ENCODE results near the gene KLF16. TPM values are rescaled to one million over a fixed set of nuclear protein-coding genes. Genes with fewer than 3 reads are reported as not detected.
A peak's percentile ranks its signal among the peaks of the same experiment; 100 is the strongest.

KLF16 gene
- total and polyA plus RNA-seq, 3 experiments from 2014 or later = 0.92 to 43.1 (median 42.8) TPM

GRCh38 chr19:1818549-1819195 is 44.7 kb downstream of the KLF16 start:
- Mint-ChIP-seq H3K9me3 (no peaks in the 10 kb centered on the region), H3K27ac (no peak overlapping the region), H3K36me3 (peaks cover 3 to 70% (median 4%) of the 10 kb centered on the region in 3 donors), H3K4me3 (no peak overlapping the region), H3K27me3 (no peaks in the 10 kb centered on the region), H3K4me1 (peaks cover 0 to 2% (median 0%) of the 10 kb centered on the region in 3 donors)
- no peak overlapping the region for H3K27ac ChIP-seq (ENCODE audit: low read depth, low read length)
- H3K36me3 ChIP-seq (ENCODE audit: insufficient read depth, low read length) = peaks cover 15% of the 10 kb centered on the region
- POLR2A ChIA-PET = interaction anchor here (0.6 kb wide), 1 partner anchor 160 kb away, joined by 9 read pairs; no protein-coding TSS in a partner anchor
- no peaks in the 10 kb centered on the region for H3K9me3 ChIP-seq (ENCODE audit: low read length)
- no peaks in the 10 kb centered on the region for H3K27me3 ChIP-seq (ENCODE audit: insufficient read depth, low read length, poor library complexity, severe bottlenecking)
- no peak overlapping the region for H3K4me3 ChIP-seq (ENCODE audit: low read length)
- CTCF ChIA-PET = no interaction called here
- no peaks in the 10 kb centered on the region for H3K4me1 ChIP-seq (ENCODE audit: insufficient read depth, low read length)
- no peak for DNase-seq

GRCh38 chr19:1817553-1818179 is 45.7 kb downstream of the KLF16 start:
- peaks cover 15% of the 10 kb centered on the region for H3K36me3 ChIP-seq (ENCODE audit: insufficient read depth, low read length)

GRCh38 chr19:1816530-1817298 is 46.7 kb downstream of the KLF16 start:
- ChIA-PET CTCF (interaction anchor here (2.9 kb wide), 1 partner anchor 9 kb away, joined by 11 read pairs; no protein-coding TSS in a partner anchor), POLR2A (no interaction called here)
- H3K4me3 ChIP-seq (ENCODE audit: low read length) = no peak overlapping the region
- no peak overlapping the region for H3K27ac Mint-ChIP-seq
- no peak overlapping the region for H3K27ac ChIP-seq (ENCODE audit: low read depth, low read length)
- H3K4me3 Mint-ChIP-seq = no peak overlapping the region
- H3K9me3 ChIP-seq (ENCODE audit: low read length) = no peaks in the 10 kb centered on the region
- H3K36me3 ChIP-seq (ENCODE audit: insufficient read depth, low read length) = peaks cover 15% of the 10 kb centered on the region
- H3K27me3 ChIP-seq (ENCODE audit: insufficient read depth, low read length, poor library complexity, severe bottlenecking) = no peaks in the 10 kb centered on the region
- peaks cover 9% of the 10 kb centered on the region for H3K4me1 ChIP-seq (ENCODE audit: insufficient read depth, low read length)
- DNase-seq = no peak
- peaks cover 3 to 60% (median 4%) of the 10 kb centered on the region in 3 donors for H3K36me3 Mint-ChIP-seq
- no peaks in the 10 kb centered on the region for H3K27me3 Mint-ChIP-seq
- H3K4me1 Mint-ChIP-seq = peaks cover 8 to 14% (median 10%) of the 10 kb centered on the region in 3 donors
- H3K9me3 Mint-ChIP-seq = no peaks in the 10 kb centered on the region

More at GRCh38 chr19:1817553-1818179, 45.7 kb downstream of the KLF16 start:
- DNase-seq = no peak
- H3K9me3 ChIP-seq (ENCODE audit: low read length) = no peaks in the 10 kb centered on the region
- H3K4me3 ChIP-seq (ENCODE audit: low read length) = no peak overlapping the region
- Mint-ChIP-seq H3K4me1 (peaks cover 6 to 10% (median 6%) of the 10 kb centered on the region in 3 donors), H3K27me3 (no peaks in the 10 kb centered on the region), H3K9me3 (no peaks in the 10 kb centered on the region), H3K4me3 (no peak overlapping the region), H3K36me3 (peaks cover 3 to 65% (median 4%) of the 10 kb centered on the region in 3 donors), H3K27ac (no peak overlapping the region)
- POLR2A ChIA-PET = no interaction called here
- H3K27ac ChIP-seq (ENCODE audit: low read depth, low read length) = no peak overlapping the region
- peaks cover 8% of the 10 kb centered on the region for H3K4me1 ChIP-seq (ENCODE audit: insufficient read depth, low read length)
- no peaks in the 10 kb centered on the region for H3K27me3 ChIP-seq (ENCODE audit: insufficient read depth, low read length, poor library complexity, severe bottlenecking)
- CTCF ChIA-PET = no interaction called here

- CTCF ChIA-PET = interaction anchor here (2.9 kb wide), 1 partner anchor 10 kb away, joined by 11 read pairs; no protein-coding TSS in a partner anchor
- H3K27ac Mint-ChIP-seq = no peak overlapping the region
- no peak for DNase-seq
- no peaks in the 10 kb centered on the region for H3K9me3 Mint-ChIP-seq
- H3K4me3 Mint-ChIP-seq = no peak overlapping the region
- H3K27me3 Mint-ChIP-seq = no peaks in the 10 kb centered on the region
- Histone ChIP-seq H3K27me3 (ENCODE audit: insufficient read depth, low read length, poor library complexity, severe bottlenecking) (no peaks in the 10 kb centered on the region), H3K4me3 (ENCODE audit: low read length) (no peak overlapping the region), H3K36me3 (ENCODE audit: insufficient read depth, low read length) (peaks cover 15% of the 10 kb centered on the region), H3K4me1 (ENCODE audit: insufficient read depth, low read length) (peaks cover 12% of the 10 kb centered on the region), H3K9me3 (ENCODE audit: low read length) (no peaks in the 10 kb centered on the region), H3K27ac (ENCODE audit: low read depth, low read length) (no peak overlapping the region)
- H3K4me1 Mint-ChIP-seq = peaks cover 10 to 19% (median 10%) of the 10 kb centered on the region in 3 donors
- POLR2A ChIA-PET = no interaction called here
- H3K36me3 Mint-ChIP-seq = peaks cover 3 to 53% (median 4%) of the 10 kb centered on the region in 3 donors
Observed at GRCh38 chr19:1815605-1816529, 47.5 kb downstream of the KLF16 start.

- H3K4me3 Mint-ChIP-seq = no peak overlapping the region
- peak overlapping the region in 1 of 8 donors; percentile 51 for H3K27ac Mint-ChIP-seq
- no peaks in the 10 kb centered on the region for H3K27me3 Mint-ChIP-seq
- CTCF ChIA-PET = interaction anchor here (0.9 to 2.9 kb wide), 2 partner anchors 11 to 33 kb away, joined by 4 to 11 read pairs; no protein-coding TSS in a partner anchor
- POLR2A ChIA-PET = interaction anchor here (1.2 kb wide), 1 partner anchor 20 kb away, joined by 3 read pairs; no protein-coding TSS in a partner anchor
- Histone ChIP-seq H3K4me3 (ENCODE audit: low read length) (no peak overlapping the region), H3K9me3 (ENCODE audit: low read length) (no peaks in the 10 kb centered on the region), H3K27ac (ENCODE audit: low read depth, low read length) (no peak overlapping the region), H3K4me1 (ENCODE audit: insufficient read depth, low read length) (peaks cover 12% of the 10 kb centered on the region), H3K27me3 (ENCODE audit: insufficient read depth, low read length, poor library complexity, severe bottlenecking) (no peaks in the 10 kb centered on the region), H3K36me3 (ENCODE audit: insufficient read depth, low read length) (peaks cover 12% of the 10 kb centered on the region)
- H3K9me3 Mint-ChIP-seq = no peaks in the 10 kb centered on the region
- DNase-seq = no peak
- peaks cover 10 to 19% (median 10%) of the 10 kb centered on the region in 3 donors for H3K4me1 Mint-ChIP-seq
- H3K36me3 Mint-ChIP-seq = peaks cover 0 to 45% (median 0%) of the 10 kb centered on the region in 3 donors
Observed at GRCh38 chr19:1814833-1815604, 48.4 kb downstream of the KLF16 start.

- no peaks in the 10 kb centered on the region for H3K9me3 Mint-ChIP-seq
- Histone ChIP-seq H3K4me1 (ENCODE audit: insufficient read depth, low read length) (peaks cover 12% of the 10 kb centered on the region), H3K4me3 (ENCODE audit: low read length) (no peak overlapping the region), H3K27me3 (ENCODE audit: insufficient read depth, low read length, poor library complexity, severe bottlenecking) (no peaks in the 10 kb centered on the region), H3K36me3 (ENCODE audit: insufficient read depth, low read length) (peaks cover 9% of the 10 kb centered on the region), H3K27ac (ENCODE audit: low read depth, low read length) (no peak overlapping the region), H3K9me3 (ENCODE audit: low read length) (no peaks in the 10 kb centered on the region)
- peaks cover 10 to 19% (median 10%) of the 10 kb centered on the region in 3 donors for H3K4me1 Mint-ChIP-seq
- DNase-seq = no peak
- no peaks in the 10 kb centered on the region for H3K27me3 Mint-ChIP-seq
- H3K4me3 Mint-ChIP-seq = peak overlapping the region in 1 of 7 donors; percentile 11
- ChIA-PET CTCF (interaction anchor here (0.9 to 2.9 kb wide), 2 partner anchors 12 to 33 kb away, joined by 4 to 11 read pairs; no protein-coding TSS in a partner anchor), POLR2A (interaction anchor here (1.2 kb wide), 1 partner anchor 19 kb away, joined by 3 read pairs; no protein-coding TSS in a partner anchor)
- no peak overlapping the region for H3K27ac Mint-ChIP-seq
- H3K36me3 Mint-ChIP-seq = peaks cover 0 to 41% (median 0%) of the 10 kb centered on the region in 3 donors
Observed at GRCh38 chr19:1814391-1814790, 49.0 kb downstream of the KLF16 start.
